ENCODE measurements around the gene ALG10. TPM values are rescaled to one million over a fixed set of nuclear protein-coding genes. Genes with fewer than 3 reads are reported as not detected.
"Not testable (repeated sequence)": the region's sequence is repeated elsewhere in the genome, so short reads cannot be mapped to it uniquely, and the experiment has no call there.

ALG10 gene, protein sequence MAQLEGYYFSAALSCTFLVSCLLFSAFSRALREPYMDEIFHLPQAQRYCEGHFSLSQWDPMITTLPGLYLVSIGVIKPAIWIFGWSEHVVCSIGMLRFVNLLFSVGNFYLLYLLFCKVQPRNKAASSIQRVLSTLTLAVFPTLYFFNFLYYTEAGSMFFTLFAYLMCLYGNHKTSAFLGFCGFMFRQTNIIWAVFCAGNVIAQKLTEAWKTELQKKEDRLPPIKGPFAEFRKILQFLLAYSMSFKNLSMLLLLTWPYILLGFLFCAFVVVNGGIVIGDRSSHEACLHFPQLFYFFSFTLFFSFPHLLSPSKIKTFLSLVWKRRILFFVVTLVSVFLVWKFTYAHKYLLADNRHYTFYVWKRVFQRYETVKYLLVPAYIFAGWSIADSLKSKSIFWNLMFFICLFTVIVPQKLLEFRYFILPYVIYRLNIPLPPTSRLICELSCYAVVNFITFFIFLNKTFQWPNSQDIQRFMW
- 10 to 100 TPM in 1 of 2 donors, 1 to 10 TPM in 1; 6.7 to 13.1 TPM for total RNA-seq
- polyA plus RNA-seq (ENCODE audit: insufficient read length in 6 of 6) = 10 to 100 TPM in 3 of 6 donors, 1 to 10 TPM in 3; 8.5 to 12.1 (median 9.8) TPM
- long read RNA-seq, donor 1, partial matches to known transcripts = 0 of 3 reads
- long read RNA-seq, donor 1, other reads (novel, unspliced or antisense) = 0 of 3 reads
- long read RNA-seq, donor 2, partial matches to known transcripts = 0 of 4 reads
- long read RNA-seq, donor 2, other reads (novel, unspliced or antisense) = 0 of 4 reads
- long read RNA-seq, donor 3, partial matches to known transcripts = 0 of 3 reads
- long read RNA-seq, donor 3, other reads (novel, unspliced or antisense) = 0 of 3 reads
- long read RNA-seq, donor 4, partial matches to known transcripts = 0 of 1 reads
- long read RNA-seq, donor 4, other reads (novel, unspliced or antisense) = 0 of 1 reads
- long read RNA-seq, donor 5 = 0 reads
- long read RNA-seq, donor 6, partial matches to known transcripts = 0 of 1 reads
- long read RNA-seq, donor 6, other reads (novel, unspliced or antisense) = 0 of 1 reads
- long read RNA-seq, donor 7, partial matches to known transcripts = 0 of 1 reads
- long read RNA-seq, donor 7, other reads (novel, unspliced or antisense) = 0 of 1 reads
- long read RNA-seq, donor 8, partial matches to known transcripts = 0 of 2 reads
- long read RNA-seq, donor 8, other reads (novel, unspliced or antisense) = 0 of 2 reads
- long read RNA-seq, donor 9 = 0 reads
- long read RNA-seq, donor 10, partial matches to known transcripts = 0 of 3 reads
- long read RNA-seq, donor 10, other reads (novel, unspliced or antisense) = 0 of 3 reads
- long read RNA-seq, donor 11, partial matches to known transcripts = 0 of 4 reads
- long read RNA-seq, donor 11, other reads (novel, unspliced or antisense) = 0 of 4 reads
- long read RNA-seq, donor 12, partial matches to known transcripts = 0 of 2 reads
- long read RNA-seq, donor 12, other reads (novel, unspliced or antisense) = 0 of 2 reads

DNA sequence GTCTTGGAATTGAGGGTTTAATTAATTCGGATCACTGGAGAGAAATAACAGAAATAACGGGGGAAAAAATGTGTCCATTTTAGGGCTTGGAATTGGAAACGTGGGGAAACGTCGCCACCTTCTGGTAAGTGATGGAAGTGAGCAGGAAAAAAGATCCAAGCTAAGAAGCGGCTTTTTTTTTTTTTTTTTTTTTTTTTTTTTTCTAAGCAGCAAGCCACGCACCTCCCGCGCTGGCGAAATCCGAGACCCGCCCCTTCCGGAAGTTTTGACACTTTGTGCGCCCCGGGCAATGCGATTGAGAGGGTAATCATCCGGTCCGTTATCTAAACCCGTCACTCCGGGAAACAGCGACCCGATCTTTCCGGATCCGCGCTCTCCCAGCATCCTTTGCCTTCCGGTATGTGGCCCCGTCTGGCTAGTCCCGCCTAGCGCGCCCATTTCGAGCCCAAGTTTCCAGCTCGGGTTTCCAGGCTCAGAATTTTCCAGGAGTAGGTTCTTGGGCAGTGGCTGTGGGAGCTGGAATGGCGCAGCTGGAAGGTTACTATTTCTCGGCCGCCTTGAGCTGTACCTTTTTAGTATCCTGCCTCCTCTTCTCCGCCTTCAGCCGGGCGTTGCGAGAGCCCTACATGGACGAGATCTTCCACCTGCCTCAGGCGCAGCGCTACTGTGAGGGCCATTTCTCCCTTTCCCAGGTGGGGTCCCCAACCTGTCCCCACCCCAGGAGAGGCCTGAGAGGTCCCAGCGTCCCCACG, at the start of gene ALG10:
Gene ALG10 (plus strand): TSS at position 418 of the 752 bp plus-strand sequence. CDS start 104 bp downstream, at position 522.
- intact Hi-C loops (cut with DNase I) = no loop called here

DNA sequence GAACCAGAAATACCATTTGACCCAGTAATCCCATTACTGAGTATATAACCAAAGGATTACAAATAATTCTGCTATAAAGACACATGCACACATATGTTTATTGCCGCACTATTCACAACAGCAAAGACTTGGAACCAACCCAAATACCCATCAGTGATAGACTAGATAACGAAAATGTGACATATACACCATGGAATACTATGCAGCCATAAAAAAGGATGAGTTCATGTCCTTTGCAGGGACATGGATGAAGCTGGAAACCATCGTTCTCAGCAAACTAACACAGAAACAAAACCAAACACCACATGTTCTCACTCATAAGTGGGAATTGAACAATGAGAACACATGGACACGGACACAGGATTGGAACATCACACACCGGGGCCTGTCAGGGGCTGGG, 49.4 kb upstream of the ALG10 start:
- H3K4me3 ChIP-seq; H3K27me3 ChIP-seq; H3K27ac ChIP-seq; H3K4me1 ChIP-seq; H3K36me3 ChIP-seq; H3K9me3 ChIP-seq; intact Hi-C loops (cut with DNase I); ATAC-seq: not testable (repeated sequence)
- peak in 1 of 4 donors; percentile 13 for DNase-seq

More for the DNA sequence above, at the start of gene ALG10:
- peak within 1 kb of the TSS; percentile 80 to 88 for H3K27ac ChIP-seq
- H3K4me3 ChIP-seq = peak within 1 kb of the TSS; percentile 66
- no peaks in the 10 kb centered on the region for H3K27me3 ChIP-seq
- no peaks in the 10 kb centered on the region for H3K9me3 ChIP-seq
- DNase-seq (peak; percentile 94 to 98 (median 96)), ATAC-seq (peak; percentile 100)
- no peaks in the 10 kb centered on the region for H3K36me3 ChIP-seq
- TF ChIP-seq, protein P1, sequence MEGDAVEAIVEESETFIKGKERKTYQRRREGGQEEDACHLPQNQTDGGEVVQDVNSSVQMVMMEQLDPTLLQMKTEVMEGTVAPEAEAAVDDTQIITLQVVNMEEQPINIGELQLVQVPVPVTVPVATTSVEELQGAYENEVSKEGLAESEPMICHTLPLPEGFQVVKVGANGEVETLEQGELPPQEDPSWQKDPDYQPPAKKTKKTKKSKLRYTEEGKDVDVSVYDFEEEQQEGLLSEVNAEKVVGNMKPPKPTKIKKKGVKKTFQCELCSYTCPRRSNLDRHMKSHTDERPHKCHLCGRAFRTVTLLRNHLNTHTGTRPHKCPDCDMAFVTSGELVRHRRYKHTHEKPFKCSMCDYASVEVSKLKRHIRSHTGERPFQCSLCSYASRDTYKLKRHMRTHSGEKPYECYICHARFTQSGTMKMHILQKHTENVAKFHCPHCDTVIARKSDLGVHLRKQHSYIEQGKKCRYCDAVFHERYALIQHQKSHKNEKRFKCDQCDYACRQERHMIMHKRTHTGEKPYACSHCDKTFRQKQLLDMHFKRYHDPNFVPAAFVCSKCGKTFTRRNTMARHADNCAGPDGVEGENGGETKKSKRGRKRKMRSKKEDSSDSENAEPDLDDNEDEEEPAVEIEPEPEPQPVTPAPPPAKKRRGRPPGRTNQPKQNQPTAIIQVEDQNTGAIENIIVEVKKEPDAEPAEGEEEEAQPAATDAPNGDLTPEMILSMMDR (IDR thresholded peaks at IDR 0.05) = peak; percentile 63 to 70
- H3K4me1 ChIP-seq = peaks cover 0 to 22% of the 10 kb centered on the region in 2 donors

DNA sequence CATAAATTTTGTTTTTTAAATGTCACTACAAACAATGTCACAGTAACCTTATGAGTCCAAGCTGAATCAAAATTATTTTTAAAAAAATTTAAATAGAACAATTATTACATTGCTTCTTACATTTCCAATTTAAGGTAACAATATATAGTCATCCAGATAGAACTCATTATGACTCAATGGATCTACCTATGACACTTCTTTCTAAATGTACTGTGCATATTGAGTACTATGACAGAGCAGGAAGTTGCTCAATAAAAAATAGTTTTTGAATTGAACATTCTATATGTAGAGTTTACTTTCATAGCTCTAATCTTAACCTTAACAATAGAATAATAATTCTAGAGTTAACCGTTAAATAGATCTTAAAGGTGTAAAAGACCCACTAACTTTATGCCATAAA, 44.4 kb upstream of the ALG10 start:
- DNase-seq (no peak), ATAC-seq (no peak)
- H3K27me3 ChIP-seq = no peaks in the 10 kb centered on the region
- no peaks in the 10 kb centered on the region for H3K4me1 ChIP-seq
- intact Hi-C loops (cut with DNase I) = no loop called here
- H3K36me3 ChIP-seq = no peaks in the 10 kb centered on the region
- no peak overlapping the region for H3K27ac ChIP-seq
- peaks cover 0 to 3% of the 10 kb centered on the region in 2 donors for H3K9me3 ChIP-seq
- TF ChIP-seq, protein P1 (IDR thresholded peaks at IDR 0.05) = no peak
- H3K4me3 ChIP-seq = no peak overlapping the region

DNA sequence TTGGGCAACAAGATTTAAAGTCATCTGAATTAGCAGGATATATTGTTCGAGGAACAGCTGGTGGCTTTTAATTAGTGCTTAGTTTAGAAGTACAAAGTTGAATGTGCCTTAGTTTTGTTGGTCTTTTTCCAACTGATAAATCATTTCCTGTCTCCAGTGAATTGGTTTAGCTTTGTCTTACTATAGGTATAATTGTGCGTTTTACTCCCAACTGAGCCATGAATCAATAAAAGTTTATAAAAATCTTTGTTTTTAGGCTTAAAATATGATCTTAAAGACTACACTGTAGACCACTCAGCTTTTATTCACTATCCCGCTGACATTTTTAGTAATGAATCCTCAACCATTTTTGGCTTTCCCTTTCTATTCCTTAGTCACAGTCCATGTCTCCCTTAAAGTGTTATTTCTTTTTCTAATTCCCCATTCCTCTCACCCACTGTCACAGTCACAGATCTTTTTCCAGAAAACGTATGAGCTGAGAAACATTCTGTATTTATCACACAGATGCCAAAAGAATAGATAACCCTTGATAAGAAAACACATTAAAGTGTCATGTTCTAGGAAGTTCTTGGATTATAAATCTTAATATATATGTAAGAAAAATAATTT, 34.0 kb upstream of the ALG10 start:
- H3K9me3 ChIP-seq = no peaks in the 10 kb centered on the region
- DNase-seq (no peak), ATAC-seq (no peak)
- TF ChIP-seq, protein P1 (IDR thresholded peaks at IDR 0.05) = no peak
- no peak overlapping the region for H3K4me3 ChIP-seq
- no peaks in the 10 kb centered on the region for H3K36me3 ChIP-seq
- no peak overlapping the region for H3K27ac ChIP-seq
- H3K4me1 ChIP-seq = no peaks in the 10 kb centered on the region
- H3K27me3 ChIP-seq = no peaks in the 10 kb centered on the region
- intact Hi-C loops (cut with DNase I) = no loop called here
